ENCODE measurements around the gene NOX5. TPM values are rescaled to one million over a fixed set of nuclear protein-coding genes. Genes with fewer than 3 reads are reported as not detected.

Gene NOX5
- total RNA-seq, 5 donors from 2014 or later (not counting 1 experiment from before 2014, with no cell fraction given): 0.10 TPM; not detected in 4

Other genes with a start within 250 kb of the NOX5 start
- gene ANP32A, start 193.8 kb upstream of the NOX5 start, total RNA-seq: 100 to 1,000 TPM in 4 of 5 donors, 10 to 100 TPM in 1; 93.2 to 123 (median 116) TPM
- gene SPESP1, start 84.2 kb upstream of the NOX5 start, total RNA-seq: under 1 TPM in 2 of 5 donors, not detected in 3; 0.33 to 0.64 TPM
- gene GLCE, start 145.9 kb downstream of the NOX5 start, total RNA-seq: 1 to 10 TPM; 5.1 to 6.6 (median 5.5) TPM

Data from T-cell (primary cell).